C4-2B (cell line): ENCODE data around the gene MMP10.
"Not testable (repeated sequence)": the region's sequence is repeated elsewhere in the genome, so short reads cannot be mapped to it uniquely, and the experiment has no call there.

Experiments used
- ZFX ChIP-seq: fragments of 450-650 bp; IDR thresholded peaks from 2 replicates; pipeline ENCODE4 v1.6.1; 2017
- TF ChIP-seq, protein P1 (sequence below): fragments of 450-650 bp; conservative IDR thresholded peaks from 2 replicates; pipeline ENCODE4 v1.5.1; 2017; ENCODE audit warnings: mild to moderate bottlenecking

DNA sequence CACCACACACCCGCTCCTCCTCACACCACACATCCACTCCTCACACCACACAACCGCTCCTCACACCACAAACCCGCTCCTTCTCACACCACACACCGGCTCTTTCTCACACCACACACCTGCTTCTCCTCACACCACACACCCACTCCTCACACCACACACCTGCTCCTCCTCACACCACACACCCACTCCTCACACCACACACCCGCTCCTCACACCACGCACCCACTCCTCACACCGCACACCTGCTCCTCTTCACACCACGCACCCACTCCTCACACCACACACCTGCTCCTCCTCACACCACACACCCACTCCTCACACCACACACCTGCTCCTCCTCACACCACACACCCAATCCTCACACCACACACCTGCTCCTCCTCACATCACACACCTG, 49.5 kb downstream of the MMP10 start:
- TF ChIP-seq, protein P1, sequence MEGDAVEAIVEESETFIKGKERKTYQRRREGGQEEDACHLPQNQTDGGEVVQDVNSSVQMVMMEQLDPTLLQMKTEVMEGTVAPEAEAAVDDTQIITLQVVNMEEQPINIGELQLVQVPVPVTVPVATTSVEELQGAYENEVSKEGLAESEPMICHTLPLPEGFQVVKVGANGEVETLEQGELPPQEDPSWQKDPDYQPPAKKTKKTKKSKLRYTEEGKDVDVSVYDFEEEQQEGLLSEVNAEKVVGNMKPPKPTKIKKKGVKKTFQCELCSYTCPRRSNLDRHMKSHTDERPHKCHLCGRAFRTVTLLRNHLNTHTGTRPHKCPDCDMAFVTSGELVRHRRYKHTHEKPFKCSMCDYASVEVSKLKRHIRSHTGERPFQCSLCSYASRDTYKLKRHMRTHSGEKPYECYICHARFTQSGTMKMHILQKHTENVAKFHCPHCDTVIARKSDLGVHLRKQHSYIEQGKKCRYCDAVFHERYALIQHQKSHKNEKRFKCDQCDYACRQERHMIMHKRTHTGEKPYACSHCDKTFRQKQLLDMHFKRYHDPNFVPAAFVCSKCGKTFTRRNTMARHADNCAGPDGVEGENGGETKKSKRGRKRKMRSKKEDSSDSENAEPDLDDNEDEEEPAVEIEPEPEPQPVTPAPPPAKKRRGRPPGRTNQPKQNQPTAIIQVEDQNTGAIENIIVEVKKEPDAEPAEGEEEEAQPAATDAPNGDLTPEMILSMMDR: not testable (repeated sequence)
- TF ChIP-seq ZFX: not testable (repeated sequence)
